ENCODE measurements around the gene LRCH3.

The LRCH3 gene

DNA sequence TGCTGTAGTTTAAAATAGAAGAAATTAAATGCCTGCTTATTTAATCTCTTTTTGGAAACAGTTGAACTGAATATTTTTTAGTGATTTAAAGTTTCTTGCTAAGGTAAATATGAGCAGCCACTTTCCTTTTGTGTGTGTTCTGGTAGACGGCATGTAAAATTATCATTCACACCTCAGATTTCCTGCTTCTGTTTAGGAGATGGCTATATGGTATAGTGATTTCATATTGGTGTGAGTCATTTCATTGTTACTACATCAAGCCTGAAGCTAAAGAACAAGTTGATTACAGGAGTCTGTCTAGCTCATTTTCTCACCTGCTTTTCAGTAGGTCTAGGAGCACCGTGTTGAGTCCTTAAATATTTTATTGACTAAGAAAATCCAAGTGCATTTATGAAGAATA is 2.2 kb downstream of the LRCH3 start:
- no peak for DNase-seq

- no peak for DNase-seq
Measured at GRCh38 chr3:197794115-197794514, 3.1 kb downstream of the LRCH3 start.

DNA sequence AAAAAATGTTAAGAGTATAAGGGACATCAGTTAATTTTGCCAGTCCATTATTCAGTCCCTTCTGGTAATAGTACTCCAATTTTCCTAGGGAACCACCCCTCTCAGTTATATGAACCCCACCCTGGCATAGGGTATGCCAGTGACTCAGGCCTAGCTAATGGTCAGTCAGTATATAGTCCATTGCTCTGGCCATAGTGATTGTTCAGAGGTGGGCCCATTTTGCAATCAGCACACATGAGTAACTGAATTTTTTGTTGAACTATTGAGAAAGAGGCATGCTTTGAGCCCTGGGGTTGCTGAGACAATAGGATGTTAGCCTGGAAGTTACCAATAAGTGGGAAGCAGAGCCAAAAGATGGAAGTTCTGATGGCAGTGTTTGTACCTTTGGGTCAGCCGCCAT is 4.1 kb downstream of the LRCH3 start:
- no peak for DNase-seq

- DNase-seq = no peak
Measured at GRCh38 chr3:197796087-197796486, 5.0 kb downstream of the LRCH3 start.

- no peak for DNase-seq
Measured at GRCh38 chr3:197798863-197799262, 7.8 kb downstream of the LRCH3 start.

DNA sequence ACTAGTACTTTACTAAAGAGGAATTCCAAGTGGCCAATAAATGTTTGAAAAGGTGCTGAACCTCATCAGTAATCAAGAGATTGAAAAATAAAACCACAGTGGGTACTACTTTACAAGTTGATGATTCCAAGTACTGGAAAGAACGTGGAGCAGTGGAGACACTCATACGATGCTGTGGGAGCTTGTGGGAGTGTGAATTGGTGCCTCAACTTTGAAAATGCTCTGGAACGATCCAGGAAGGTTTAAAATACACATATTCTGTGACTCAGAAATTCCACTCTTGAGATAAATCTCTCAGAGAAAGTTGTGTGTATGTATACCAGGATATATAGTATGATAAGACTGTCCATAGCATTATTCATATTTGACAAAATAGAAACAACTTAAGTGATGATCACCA is 9.3 kb downstream of the LRCH3 start:
- DNase-seq = no peak

GRCh38 chr3:197801891-197802778 is 11.1 kb downstream of the LRCH3 start:
- DNase-seq = no peak

GRCh38 chr3:197802779-197803459 is 11.9 kb downstream of the LRCH3 start:
- DNase-seq = no peak

GRCh38 chr3:197804511-197804910 is 13.5 kb downstream of the LRCH3 start:
- no peak for DNase-seq

DNA sequence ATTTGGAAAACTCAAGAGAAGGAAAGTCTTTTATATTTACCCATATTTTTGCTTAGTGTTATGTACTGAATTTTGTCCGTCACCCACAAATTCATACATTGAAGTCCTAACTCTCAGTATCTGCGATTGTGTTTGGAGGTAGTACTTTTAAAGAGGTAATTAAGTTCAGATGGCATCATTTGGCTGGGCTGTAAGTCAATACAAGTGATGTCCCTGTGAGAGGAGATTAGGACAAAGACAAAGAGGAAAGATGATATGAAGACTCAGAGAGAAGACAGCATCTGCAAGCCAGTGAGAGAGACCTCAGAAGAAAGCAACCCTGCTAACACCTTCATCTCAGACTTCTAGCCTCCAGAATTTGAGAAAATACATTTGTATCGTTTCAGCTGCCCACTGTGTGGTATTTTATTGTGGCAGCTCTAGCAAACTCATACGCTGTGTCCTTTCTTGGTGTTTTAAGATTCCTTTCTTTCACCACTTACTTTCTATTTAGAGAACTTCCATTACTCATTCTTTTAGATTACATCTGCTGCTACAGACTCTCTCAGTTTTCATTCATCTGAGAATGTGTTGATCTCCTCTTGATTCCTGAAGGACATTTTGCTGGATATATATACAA is 17.0 kb downstream of the LRCH3 start:
- DNase-seq = no peak

GRCh38 chr3:197809356-197810020 is 18.4 kb downstream of the LRCH3 start:
- DNase-seq = no peak

- DNase-seq = no peak
Measured at GRCh38 chr3:197810901-197811300, 19.8 kb downstream of the LRCH3 start.

DNA sequence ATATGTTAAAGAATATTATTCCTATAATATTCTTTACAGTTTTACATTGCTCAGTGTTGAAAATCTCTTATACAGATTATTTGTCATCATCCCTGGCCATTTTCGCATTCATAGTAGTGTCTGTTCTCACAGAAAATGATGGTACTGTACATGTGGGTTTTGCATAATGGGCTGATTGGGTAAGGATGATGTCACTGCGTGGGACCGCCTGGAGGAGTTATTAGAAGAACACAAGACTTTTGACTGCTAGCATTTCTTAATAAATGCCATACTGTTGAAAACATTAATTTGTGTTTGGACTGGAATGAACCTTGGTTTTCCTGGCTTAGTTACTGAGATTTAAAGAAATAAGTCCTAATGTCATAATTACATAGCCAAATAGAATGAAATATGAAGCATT is 20.3 kb downstream of the LRCH3 start:
- DNase-seq = no peak

GRCh38 chr3:197814372-197814771 is 23.3 kb downstream of the LRCH3 start:
- no peak for DNase-seq

- DNase-seq = no peak
Measured at GRCh38 chr3:197820550-197821335, 29.7 kb downstream of the LRCH3 start.

DNA sequence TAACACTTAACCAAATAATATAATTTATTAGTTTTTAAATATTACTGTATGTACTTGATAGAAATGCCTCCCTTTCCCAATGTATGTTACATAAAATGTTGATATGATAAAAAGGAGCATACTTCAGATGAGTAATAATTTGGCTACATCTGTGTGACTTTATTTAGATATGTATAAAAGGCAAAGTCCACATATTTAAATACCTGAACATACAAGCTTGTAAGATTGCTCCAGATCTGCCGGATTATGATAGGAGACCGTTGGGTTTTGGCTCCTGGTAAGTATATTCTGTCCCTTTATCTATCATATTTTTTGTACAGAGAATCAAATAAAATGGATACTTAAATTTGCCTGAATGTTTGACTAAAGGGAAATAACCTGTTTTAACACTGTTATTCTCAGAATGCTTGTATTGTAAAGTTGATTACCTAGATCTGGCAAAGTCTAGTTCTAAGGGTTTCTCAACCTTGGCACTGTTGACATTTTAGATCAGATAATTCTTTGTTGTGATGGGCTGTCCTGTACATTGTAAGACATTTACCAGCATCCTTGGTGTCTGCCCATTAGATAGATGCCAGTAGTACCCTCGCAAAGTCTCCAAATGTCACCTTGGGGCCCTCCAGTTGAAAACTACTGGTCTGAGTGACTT is 38.5 kb downstream of the LRCH3 start:
- no peak for DNase-seq

DNA sequence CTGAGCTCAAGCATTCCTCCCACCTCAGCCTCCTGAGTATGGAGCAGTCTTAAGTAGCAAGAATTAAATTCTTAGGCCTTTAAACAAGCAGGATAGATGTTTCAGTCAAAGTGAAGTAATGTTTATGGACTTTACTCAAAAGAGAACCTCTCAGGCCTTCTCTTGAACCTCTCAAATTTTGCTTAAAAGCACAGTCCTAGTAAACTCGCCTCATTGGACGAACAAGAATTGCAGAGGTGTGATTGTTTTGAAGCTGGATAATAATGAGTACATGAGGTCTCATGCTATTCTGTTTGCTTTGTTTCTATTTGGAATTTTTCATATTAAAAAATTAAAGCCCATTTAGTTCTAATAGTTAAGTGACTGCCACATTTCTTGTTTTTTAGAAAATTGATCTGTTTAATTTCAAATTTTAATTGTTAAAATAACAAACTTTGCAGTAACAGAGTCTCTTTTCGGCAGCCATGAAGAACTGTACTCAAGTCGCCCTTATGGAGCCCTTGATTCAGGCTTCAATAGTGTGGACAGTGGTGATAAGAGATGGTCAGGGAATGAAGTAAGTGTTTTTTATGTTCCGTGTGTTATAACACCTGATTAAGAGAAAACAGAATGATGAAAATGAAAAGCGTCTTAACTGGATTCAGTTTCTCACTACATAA is 39.4 kb downstream of the LRCH3 start:
- no peak for DNase-seq

- no peak for DNase-seq
Measured at GRCh38 chr3:197830967-197831313, 39.9 kb downstream of the LRCH3 start.

- DNase-seq = no peak
Measured at GRCh38 chr3:197833930-197834715, 43.1 kb downstream of the LRCH3 start.

DNA sequence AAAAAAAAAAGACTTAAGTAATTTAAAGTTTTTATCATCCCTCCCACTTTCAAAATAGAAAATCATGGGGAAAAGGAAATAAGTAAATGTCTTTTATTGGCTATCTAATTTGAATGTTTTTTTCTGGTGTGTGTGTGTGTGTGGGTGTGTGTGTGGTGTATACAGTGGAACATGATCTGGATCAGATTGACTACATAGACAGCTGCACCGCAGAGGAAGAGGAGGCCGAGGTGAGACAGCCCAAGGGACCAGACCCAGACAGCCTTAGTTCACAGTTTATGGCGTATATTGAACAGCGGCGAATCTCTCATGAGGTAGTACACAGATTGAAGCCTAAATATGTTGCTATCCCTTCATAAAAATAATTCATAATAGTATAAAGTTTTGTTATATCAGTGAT is 44.5 kb downstream of the LRCH3 start:
- no peak for DNase-seq

GRCh38 chr3:197836244-197836643 is 45.2 kb downstream of the LRCH3 start:
- no peak for DNase-seq

All from NCI-H446 treated with DMSO at 0.1 percent for 48 hours (cell line).